ENCODE data around the gene SENP6. TPM values are rescaled to one million over a fixed set of nuclear protein-coding genes. Genes with fewer than 3 reads are reported as not detected.

The SENP6 gene
- total and polyA plus RNA-seq, 3 experiments from 2014 or later: 74.6 to 77.5 (median 76.1) TPM

DNA sequence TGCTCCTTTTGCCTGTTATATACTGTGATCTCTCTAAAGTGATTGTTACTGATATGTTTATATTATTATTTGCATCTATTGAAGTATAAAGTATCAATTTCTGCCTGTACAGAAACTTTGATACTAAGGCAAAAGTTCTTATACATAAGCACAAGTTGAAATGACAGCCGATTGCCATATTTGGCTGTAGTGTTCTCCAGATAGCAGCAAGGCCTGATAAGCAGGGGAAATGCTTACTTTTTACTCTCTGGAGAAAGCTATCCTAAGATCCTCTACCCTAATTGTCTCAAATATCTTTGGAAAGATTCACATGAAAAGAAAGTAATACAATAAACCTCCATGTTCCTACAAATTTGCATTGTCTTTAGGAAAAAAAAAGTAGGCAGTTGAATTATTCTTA lies 31.4 kb downstream of the SENP6 start:
- Histone ChIP-seq H3K36me3 (ENCODE audit: insufficient read depth, low read length) (peaks cover 4% of the 10 kb centered on the region), H3K4me3 (ENCODE audit: low read length) (no peak overlapping the region), H3K4me1 (ENCODE audit: insufficient read depth, low read length) (no peaks in the 10 kb centered on the region), H3K27ac (ENCODE audit: low read depth, low read length) (peak overlapping the region; percentile 8), H3K27me3 (ENCODE audit: insufficient read depth, low read length, poor library complexity, severe bottlenecking) (no peaks in the 10 kb centered on the region), H3K9me3 (ENCODE audit: low read length) (no peaks in the 10 kb centered on the region)
- no peak for DNase-seq
- Mint-ChIP-seq H3K9me3 (no peaks in the 10 kb centered on the region), H3K27ac (no peak overlapping the region), H3K4me3 (no peak overlapping the region), H3K27me3 (no peaks in the 10 kb centered on the region), H3K36me3 (peaks cover 0 to 74% (median 12%) of the 10 kb centered on the region in 3 donors), H3K4me1 (peaks cover 12 to 53% (median 42%) of the 10 kb centered on the region in 3 donors)
- ChIA-PET POLR2A (no interaction called here), CTCF (no interaction called here)

DNA sequence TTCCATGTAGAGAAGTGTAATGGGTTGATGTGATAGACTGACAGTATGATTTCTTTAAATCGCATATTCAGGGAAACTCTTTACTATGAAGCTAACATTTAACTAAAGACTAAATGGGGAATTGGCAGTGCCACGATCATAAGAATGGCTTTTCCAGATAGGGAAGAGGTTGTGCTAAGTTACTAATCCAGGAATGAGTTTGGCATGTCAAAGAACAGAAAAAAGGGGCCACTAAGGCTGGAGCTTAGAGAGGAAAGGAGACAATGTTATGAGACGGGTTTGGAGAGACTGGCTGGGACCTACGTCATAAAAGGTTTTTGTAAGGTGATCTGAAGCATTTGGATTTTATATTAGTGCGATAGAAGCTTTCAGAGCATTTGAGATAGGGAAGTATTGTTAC lies 40.6 kb downstream of the SENP6 start:
- no peak for DNase-seq
- Mint-ChIP-seq H3K36me3 (peaks cover 17 to 68% (median 26%) of the 10 kb centered on the region in 3 donors), H3K4me1 (peaks cover 4 to 11% (median 8%) of the 10 kb centered on the region in 3 donors), H3K9me3 (no peaks in the 10 kb centered on the region), H3K4me3 (no peak overlapping the region), H3K27ac (peak overlapping the region in 3 of 8 donors; percentile 32 to 83 (median 82)), H3K27me3 (no peaks in the 10 kb centered on the region)
- H3K36me3 ChIP-seq (ENCODE audit: insufficient read depth, low read length): peaks cover 11% of the 10 kb centered on the region
- no peak overlapping the region for H3K4me3 ChIP-seq (ENCODE audit: low read length)
- H3K9me3 ChIP-seq (ENCODE audit: low read length): no peaks in the 10 kb centered on the region
- POLR2A ChIA-PET: no interaction called here
- no peaks in the 10 kb centered on the region for H3K27me3 ChIP-seq (ENCODE audit: insufficient read depth, low read length, poor library complexity, severe bottlenecking)
- no peak overlapping the region for H3K27ac ChIP-seq (ENCODE audit: low read depth, low read length)
- CTCF ChIA-PET: no interaction called here
- H3K4me1 ChIP-seq (ENCODE audit: insufficient read depth, low read length): no peaks in the 10 kb centered on the region

DNA sequence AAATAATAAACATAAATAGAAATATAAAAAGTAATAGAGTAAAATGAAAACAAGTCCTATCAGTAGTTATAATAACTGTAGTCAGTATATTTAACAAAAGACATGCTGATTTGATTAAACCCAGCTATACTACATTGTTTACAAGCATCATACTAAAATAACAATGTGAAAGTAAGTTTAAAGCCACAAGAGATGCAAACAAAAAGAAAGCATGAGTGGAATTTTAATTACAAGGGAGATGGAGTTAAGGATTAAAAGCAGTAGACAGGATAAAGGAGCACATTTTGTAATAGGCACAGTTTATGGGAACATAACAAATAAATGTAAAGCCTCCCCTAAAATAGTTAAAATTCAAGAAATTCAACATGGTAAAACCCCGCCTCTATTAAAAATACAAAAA lies 41.5 kb downstream of the SENP6 start:
- Histone ChIP-seq H3K36me3 (ENCODE audit: insufficient read depth, low read length) (peaks cover 11% of the 10 kb centered on the region), H3K9me3 (ENCODE audit: low read length) (no peaks in the 10 kb centered on the region), H3K27ac (ENCODE audit: low read depth, low read length) (no peak overlapping the region), H3K27me3 (ENCODE audit: insufficient read depth, low read length, poor library complexity, severe bottlenecking) (no peaks in the 10 kb centered on the region), H3K4me1 (ENCODE audit: insufficient read depth, low read length) (no peaks in the 10 kb centered on the region), H3K4me3 (ENCODE audit: low read length) (no peak overlapping the region)
- H3K27ac Mint-ChIP-seq: no peak overlapping the region
- ChIA-PET POLR2A (no interaction called here), CTCF (no interaction called here)
- DNase-seq: no peak
- H3K9me3 Mint-ChIP-seq: no peaks in the 10 kb centered on the region
- H3K4me1 Mint-ChIP-seq: peaks cover 3 to 11% (median 8%) of the 10 kb centered on the region in 3 donors
- peaks cover 17 to 65% (median 26%) of the 10 kb centered on the region in 3 donors for H3K36me3 Mint-ChIP-seq
- H3K27me3 Mint-ChIP-seq: no peaks in the 10 kb centered on the region
- no peak overlapping the region for H3K4me3 Mint-ChIP-seq

DNA sequence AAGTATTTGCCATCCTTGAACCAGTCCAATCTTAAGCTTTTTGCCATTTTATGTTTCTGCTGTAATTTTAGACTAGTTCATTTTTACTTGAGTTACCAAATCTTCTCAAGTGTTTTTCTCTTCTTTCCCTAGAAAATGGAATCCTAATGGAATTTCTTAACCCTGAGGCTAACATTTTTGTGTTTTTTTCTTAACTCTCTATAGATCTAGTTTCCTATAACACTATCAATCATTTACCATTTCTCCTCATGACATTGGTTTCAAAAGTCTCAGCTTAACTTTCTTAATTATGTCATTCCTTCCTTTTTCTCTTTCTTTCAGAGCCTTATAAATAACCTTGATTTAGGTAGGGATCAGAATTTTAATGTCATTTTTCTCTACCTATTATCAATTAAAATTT lies 54.8 kb downstream of the SENP6 start:
- Mint-ChIP-seq H3K27me3 (no peaks in the 10 kb centered on the region), H3K36me3 (peaks cover 9 to 80% (median 20%) of the 10 kb centered on the region in 3 donors), H3K4me3 (no peak overlapping the region), H3K4me1 (peaks cover 0 to 12% (median 3%) of the 10 kb centered on the region in 3 donors), H3K27ac (peak overlapping the region in 3 of 8 donors; percentile 10 to 66 (median 55)), H3K9me3 (no peaks in the 10 kb centered on the region)
- no peak overlapping the region for H3K4me3 ChIP-seq (ENCODE audit: low read length)
- CTCF ChIA-PET: no interaction called here
- peaks cover 28% of the 10 kb centered on the region for H3K36me3 ChIP-seq (ENCODE audit: insufficient read depth, low read length)
- POLR2A ChIA-PET: interaction anchor here (1.0 kb wide), 1 partner anchor 44 kb away, joined by 3 read pairs; no protein-coding TSS in a partner anchor
- DNase-seq: no peak
- H3K27me3 ChIP-seq (ENCODE audit: insufficient read depth, low read length, poor library complexity, severe bottlenecking): no peaks in the 10 kb centered on the region
- no peak overlapping the region for H3K27ac ChIP-seq (ENCODE audit: low read depth, low read length)
- H3K4me1 ChIP-seq (ENCODE audit: insufficient read depth, low read length): no peaks in the 10 kb centered on the region
- H3K9me3 ChIP-seq (ENCODE audit: low read length): no peaks in the 10 kb centered on the region

DNA sequence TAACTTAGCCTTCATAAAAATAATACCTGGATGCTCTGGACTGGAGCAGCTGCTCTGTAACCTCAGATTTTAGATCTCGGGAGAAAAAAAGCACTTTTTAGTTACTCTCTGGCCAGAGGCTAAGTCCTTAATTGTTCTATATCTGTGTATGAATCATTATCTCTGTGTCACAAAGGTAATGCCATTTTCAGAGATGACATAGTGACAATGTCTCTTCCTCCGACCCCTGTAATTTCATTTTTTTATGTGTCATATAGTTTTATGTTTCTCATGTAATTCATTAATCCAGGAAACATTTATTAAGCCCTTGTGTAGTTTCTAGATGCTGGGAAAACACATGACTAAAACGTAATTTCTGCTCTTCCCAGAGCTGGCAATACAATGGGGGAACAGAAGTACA lies 55.6 kb downstream of the SENP6 start:
- Histone ChIP-seq H3K27ac (ENCODE audit: low read depth, low read length) (no peak overlapping the region), H3K4me3 (ENCODE audit: low read length) (no peak overlapping the region), H3K4me1 (ENCODE audit: insufficient read depth, low read length) (no peaks in the 10 kb centered on the region), H3K36me3 (ENCODE audit: insufficient read depth, low read length) (peaks cover 33% of the 10 kb centered on the region), H3K9me3 (ENCODE audit: low read length) (no peaks in the 10 kb centered on the region), H3K27me3 (ENCODE audit: insufficient read depth, low read length, poor library complexity, severe bottlenecking) (no peaks in the 10 kb centered on the region)
- peaks cover 10 to 77% (median 21%) of the 10 kb centered on the region in 3 donors for H3K36me3 Mint-ChIP-seq
- no peaks in the 10 kb centered on the region for H3K27me3 Mint-ChIP-seq
- ChIA-PET POLR2A (interaction anchor here (1.0 kb wide), 1 partner anchor 45 kb away, joined by 3 read pairs; no protein-coding TSS in a partner anchor), CTCF (no interaction called here)
- H3K27ac Mint-ChIP-seq: peak overlapping the region in 2 of 8 donors; percentile 27 to 90
- H3K4me1 Mint-ChIP-seq: peaks cover 0 to 12% (median 3%) of the 10 kb centered on the region in 3 donors
- H3K9me3 Mint-ChIP-seq: no peaks in the 10 kb centered on the region
- H3K4me3 Mint-ChIP-seq: no peak overlapping the region
- DNase-seq: no peak

DNA sequence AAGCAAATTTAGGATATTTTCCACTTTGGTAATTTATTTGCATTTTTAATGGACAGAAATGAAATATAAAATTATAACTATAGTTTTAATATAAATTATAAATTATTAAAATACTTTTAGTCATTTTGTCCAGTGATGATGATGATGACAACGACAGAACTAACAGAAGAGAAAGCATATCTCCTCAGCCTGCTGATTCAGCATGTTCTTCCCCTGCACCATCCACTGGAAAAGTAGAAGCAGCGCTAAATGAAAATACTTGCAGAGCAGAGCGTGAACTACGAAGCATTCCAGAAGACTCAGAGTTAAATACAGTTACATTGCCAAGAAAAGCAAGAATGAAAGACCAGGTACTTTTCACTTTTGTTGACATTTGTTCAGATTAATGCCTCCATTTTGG lies 64.9 kb downstream of the SENP6 start:
- Mint-ChIP-seq H3K27ac (peak overlapping the region in 1 of 8 donors; percentile 32), H3K9me3 (no peaks in the 10 kb centered on the region), H3K4me3 (no peak overlapping the region), H3K36me3 (peaks cover under 1 to 73% (median 10%) of the 10 kb centered on the region in 3 donors), H3K4me1 (peaks cover 0 to 5% (median 1%) of the 10 kb centered on the region in 3 donors), H3K27me3 (no peaks in the 10 kb centered on the region)
- H3K4me3 ChIP-seq (ENCODE audit: low read length): no peak overlapping the region
- CTCF ChIA-PET: no interaction called here
- no peaks in the 10 kb centered on the region for H3K9me3 ChIP-seq (ENCODE audit: low read length)
- DNase-seq: no peak
- no peaks in the 10 kb centered on the region for H3K4me1 ChIP-seq (ENCODE audit: insufficient read depth, low read length)
- peaks cover 31% of the 10 kb centered on the region for H3K36me3 ChIP-seq (ENCODE audit: insufficient read depth, low read length)
- POLR2A ChIA-PET: no interaction called here
- no peaks in the 10 kb centered on the region for H3K27me3 ChIP-seq (ENCODE audit: insufficient read depth, low read length, poor library complexity, severe bottlenecking)
- no peak overlapping the region for H3K27ac ChIP-seq (ENCODE audit: low read depth, low read length)

DNA sequence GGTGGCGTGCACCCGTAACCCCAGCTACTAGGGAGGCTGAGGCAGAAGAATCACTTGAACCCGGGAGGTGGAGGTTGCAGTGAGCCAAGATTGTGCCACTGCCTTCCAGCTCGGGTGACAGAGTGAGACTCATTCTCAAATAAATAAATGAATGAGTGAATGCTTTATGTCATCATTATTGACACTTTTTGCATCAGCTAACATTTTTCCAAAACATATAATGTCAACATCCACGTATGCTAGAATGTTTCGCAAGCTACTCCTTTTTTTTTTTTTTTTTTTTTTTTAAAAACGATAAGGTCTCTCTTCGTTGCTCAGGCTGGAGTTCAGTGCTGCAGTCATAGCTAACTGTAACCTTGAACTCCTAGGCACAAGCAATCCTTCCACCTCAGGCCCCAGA lies 72.2 kb downstream of the SENP6 start:
- Histone ChIP-seq H3K4me1 (ENCODE audit: insufficient read depth, low read length) (no peaks in the 10 kb centered on the region), H3K36me3 (ENCODE audit: insufficient read depth, low read length) (peaks cover 17% of the 10 kb centered on the region), H3K27me3 (ENCODE audit: insufficient read depth, low read length, poor library complexity, severe bottlenecking) (no peaks in the 10 kb centered on the region), H3K9me3 (ENCODE audit: low read length) (no peaks in the 10 kb centered on the region), H3K4me3 (ENCODE audit: low read length) (no peak overlapping the region), H3K27ac (ENCODE audit: low read depth, low read length) (no peak overlapping the region)
- no peaks in the 10 kb centered on the region for H3K9me3 Mint-ChIP-seq
- no peaks in the 10 kb centered on the region for H3K27me3 Mint-ChIP-seq
- no peak overlapping the region for H3K27ac Mint-ChIP-seq
- peaks cover 13 to 71% (median 22%) of the 10 kb centered on the region in 3 donors for H3K36me3 Mint-ChIP-seq
- ChIA-PET POLR2A (no interaction called here), CTCF (no interaction called here)
- H3K4me1 Mint-ChIP-seq: no peaks in the 10 kb centered on the region
- DNase-seq: no peak
- H3K4me3 Mint-ChIP-seq: no peak overlapping the region

DNA sequence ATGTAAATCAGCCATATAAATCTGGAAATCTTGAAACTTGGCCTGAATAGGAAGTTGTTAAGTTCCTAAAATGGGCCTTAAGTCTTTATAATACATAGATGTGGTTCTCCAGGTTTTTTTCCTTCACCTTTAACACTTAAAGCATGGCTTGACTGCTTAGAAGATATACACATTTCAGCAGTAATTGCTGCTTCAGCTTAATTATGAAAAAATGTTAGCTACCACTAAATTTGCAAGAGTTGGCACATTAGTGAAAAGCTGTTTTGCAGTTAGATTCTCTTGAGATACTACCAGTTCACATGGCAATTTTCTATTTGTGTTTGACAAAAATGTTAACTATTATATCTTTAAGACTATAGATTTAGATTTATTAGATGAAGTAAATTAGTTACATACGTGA lies 74.7 kb downstream of the SENP6 start:
- peaks cover 0 to 2% (median 0%) of the 10 kb centered on the region in 5 donors for H3K9me3 Mint-ChIP-seq
- no peaks in the 10 kb centered on the region for H3K9me3 ChIP-seq (ENCODE audit: low read length)
- ChIA-PET POLR2A (no interaction called here), CTCF (no interaction called here)
- no peak overlapping the region for H3K4me3 Mint-ChIP-seq
- H3K27ac ChIP-seq (ENCODE audit: low read depth, low read length): no peak overlapping the region
- H3K27me3 ChIP-seq (ENCODE audit: insufficient read depth, low read length, poor library complexity, severe bottlenecking): no peaks in the 10 kb centered on the region
- peaks cover 0 to 2% (median 0%) of the 10 kb centered on the region in 3 donors for H3K4me1 Mint-ChIP-seq
- H3K27ac Mint-ChIP-seq: no peak overlapping the region
- H3K36me3 ChIP-seq (ENCODE audit: insufficient read depth, low read length): peaks cover 34% of the 10 kb centered on the region
- H3K27me3 Mint-ChIP-seq: no peaks in the 10 kb centered on the region
- peaks cover 36 to 81% (median 41%) of the 10 kb centered on the region in 3 donors for H3K36me3 Mint-ChIP-seq
- DNase-seq: no peak
- H3K4me1 ChIP-seq (ENCODE audit: insufficient read depth, low read length): no peaks in the 10 kb centered on the region
- H3K4me3 ChIP-seq (ENCODE audit: low read length): no peak overlapping the region
